GM10266 (cell line): Measurements from ENCODE around the gene CATSPERD.
"Not testable (repeated sequence)": the region's sequence is repeated elsewhere in the genome, so short reads cannot be mapped to it uniquely, and the experiment has no call there.

Source experiments
- DNase-seq: peaks from one replicate; pipeline ENCODE4 v3.0.0; 2012; ENCODE audit errors: extremely low spot score
- CTCF ChIP-seq: IDR thresholded peaks from 2 replicates; pipeline ENCODE4 v1.5.1; 2012; ENCODE audit warnings: mild to moderate bottlenecking, low read depth; ENCODE audit not compliant: control insufficient read depth, insufficient read depth; ENCODE audit errors: missing control alignments

Gene CATSPERD

GRCh38 chr19:5717215-5717935 lies 3.1 kb upstream of the CATSPERD start:
- DNase-seq: no peak
- no peak for TF ChIP-seq CTCF

- TF ChIP-seq CTCF: no peak
- DNase-seq: no peak
Observed at GRCh38 chr19:5718037-5718578, 2.3 kb upstream of the CATSPERD start.

- peak; percentile 73 for DNase-seq
Observed at GRCh38 chr19:5718579-5719273, 1.7 kb upstream of the CATSPERD start.

GRCh38 chr19:5719274-5719960 lies 1.0 kb upstream of the CATSPERD start:
- no peak for TF ChIP-seq CTCF
- DNase-seq: peak; percentile 17

More at GRCh38 chr19:5718579-5719273, 1.7 kb upstream of the CATSPERD start:
- no peak for TF ChIP-seq CTCF

GRCh38 chr19:5727453-5728050 lies 7.1 kb downstream of the CATSPERD start:
- DNase-seq: no peak
- no peak for TF ChIP-seq CTCF

DNA sequence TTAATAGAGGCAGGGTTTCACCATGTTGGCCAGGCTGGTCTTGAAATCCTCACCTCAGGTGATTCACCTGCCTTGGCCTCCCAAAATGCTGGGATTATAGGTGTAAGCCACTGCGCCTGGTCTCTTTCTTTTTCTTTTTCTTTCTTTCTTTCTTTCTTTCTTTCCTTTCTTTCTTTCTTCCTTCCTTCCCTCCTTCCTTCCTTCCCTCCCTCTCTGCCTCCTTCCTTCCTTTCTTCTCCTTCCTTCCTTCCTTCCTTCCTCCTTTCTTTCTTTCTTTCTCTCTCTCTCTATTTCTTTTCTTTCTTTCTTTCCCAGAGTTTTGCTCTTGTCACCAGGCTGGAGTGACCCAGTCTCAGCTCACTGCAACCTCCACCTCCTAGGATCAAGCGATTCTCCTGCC lies 12.7 kb downstream of the CATSPERD start:
- not testable (repeated sequence) for DNase-seq

- TF ChIP-seq CTCF: no peak
- no peak for DNase-seq
Observed at GRCh38 chr19:5738423-5738822, 18.0 kb downstream of the CATSPERD start.
